Upper lobe of left lung (tissue), 4 donors: ENCODE measurements around the gene TYRP1.

Source experiments
- POLR2AphosphoS5 ChIP-seq, 2 donors: sonication (generic); formaldehyde crosslinking; IDR thresholded peaks; one replicate each; pipeline ENCODE4 v1.5.1; 2017; ENCODE audit warnings: antibody characterized with exemption in 2 of 2
- TF ChIP-seq, protein P1 (sequence below), 6 experiments: fragments of 450-650 bp in 4 of 6; fragments of 200-600 bp in 2 of 6; sonication (generic) in 2 of 6; IDR thresholded peaks; one replicate each; pipeline ENCODE4 v1.5.1; 2016 to 2019; ENCODE audit warnings: antibody characterized with exemption in 6 of 6

DNA sequence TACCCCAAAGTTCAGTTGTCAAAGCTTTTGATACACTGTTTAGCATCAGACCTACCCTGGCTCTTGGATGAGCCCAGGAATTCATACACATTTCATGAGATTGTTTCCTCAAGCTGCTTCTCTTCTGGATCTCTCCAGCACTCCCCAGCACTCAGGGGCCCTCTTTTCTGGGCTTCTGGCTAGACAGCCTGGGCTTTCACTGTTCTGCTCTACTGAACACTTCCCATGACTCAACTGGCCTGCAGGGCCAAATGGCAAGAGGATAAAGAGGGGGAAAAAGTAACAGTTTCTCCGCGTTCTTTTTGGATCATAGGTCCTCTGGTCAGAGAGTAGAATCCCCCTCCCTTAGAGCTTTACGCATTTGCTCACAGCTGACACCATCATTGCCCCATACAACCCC lies 60.7 kb downstream of the TYRP1 start:
- TF ChIP-seq POLR2AphosphoS5 (IDR thresholded peaks at IDR 0.05), result no peak
- TF ChIP-seq, protein P1, sequence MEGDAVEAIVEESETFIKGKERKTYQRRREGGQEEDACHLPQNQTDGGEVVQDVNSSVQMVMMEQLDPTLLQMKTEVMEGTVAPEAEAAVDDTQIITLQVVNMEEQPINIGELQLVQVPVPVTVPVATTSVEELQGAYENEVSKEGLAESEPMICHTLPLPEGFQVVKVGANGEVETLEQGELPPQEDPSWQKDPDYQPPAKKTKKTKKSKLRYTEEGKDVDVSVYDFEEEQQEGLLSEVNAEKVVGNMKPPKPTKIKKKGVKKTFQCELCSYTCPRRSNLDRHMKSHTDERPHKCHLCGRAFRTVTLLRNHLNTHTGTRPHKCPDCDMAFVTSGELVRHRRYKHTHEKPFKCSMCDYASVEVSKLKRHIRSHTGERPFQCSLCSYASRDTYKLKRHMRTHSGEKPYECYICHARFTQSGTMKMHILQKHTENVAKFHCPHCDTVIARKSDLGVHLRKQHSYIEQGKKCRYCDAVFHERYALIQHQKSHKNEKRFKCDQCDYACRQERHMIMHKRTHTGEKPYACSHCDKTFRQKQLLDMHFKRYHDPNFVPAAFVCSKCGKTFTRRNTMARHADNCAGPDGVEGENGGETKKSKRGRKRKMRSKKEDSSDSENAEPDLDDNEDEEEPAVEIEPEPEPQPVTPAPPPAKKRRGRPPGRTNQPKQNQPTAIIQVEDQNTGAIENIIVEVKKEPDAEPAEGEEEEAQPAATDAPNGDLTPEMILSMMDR (IDR thresholded peaks at IDR 0.05), result no peak
